Activated CD4-positive, alpha-beta T cell treated with anti-CD3 and anti-CD28 coated beads for 36 hours (primary cell): ENCODE measurements around the gene HIVEP2. TPM values are rescaled to one million over a fixed set of nuclear protein-coding genes. Genes with fewer than 3 reads are reported as not detected.
A peak's percentile ranks its signal among the peaks of the same experiment; 100 is the strongest.
"Not testable (repeated sequence)": the region's sequence is repeated elsewhere in the genome, so short reads cannot be mapped to it uniquely, and the experiment has no call there.

Experiments used
- ATAC-seq: fragments of 200-7000 bp; cut with Tn5 transposase; one replicate; pipeline ENCODE4 v1.10.0; 2021; ENCODE audit warnings: mild to moderate bottlenecking, moderate library complexity
- CTCF ChIA-PET: fragments of 350-600 bp; sonication (Branson Sonifier 250); formaldehyde crosslinking; loops from one replicate; lab custom pipeline; 2021; ENCODE audit warnings: antibody characterized with exemption; lab: Charles Lee
- POLR2A ChIA-PET: fragments of 350-600 bp; sonication (Branson Sonifier 250); formaldehyde crosslinking; loops from one replicate; lab custom pipeline; 2021; ENCODE audit warnings: antibody characterized with exemption, inconsistent platforms; lab: Charles Lee
- DNase-seq: peaks from one replicate; pipeline ENCODE4 v3.0.0-alpha.2; 2020
- H3K27ac Mint-ChIP-seq: one replicate; pipeline ENCODE4 v1.8.0; 2021; ENCODE audit warnings: mixed read lengths
- H3K27me3 Mint-ChIP-seq: one replicate; pipeline ENCODE4 v1.8.0; 2021; ENCODE audit warnings: mixed read lengths
- H3K36me3 Mint-ChIP-seq: one replicate; pipeline ENCODE4 v1.8.0; 2021; ENCODE audit warnings: low read depth, mixed read lengths
- H3K4me1 Mint-ChIP-seq: one replicate; pipeline ENCODE4 v1.8.0; 2021; ENCODE audit warnings: mixed read lengths
- H3K4me3 Mint-ChIP-seq: one replicate; pipeline ENCODE4 v1.8.0; 2021; ENCODE audit warnings: mild to moderate bottlenecking, moderate library complexity, mixed read lengths
- H3K9me3 Mint-ChIP-seq: one replicate; pipeline ENCODE4 v1.8.0; 2021; ENCODE audit warnings: low read depth, mixed read lengths
- intact Hi-C, 2 experiments: fragments of 100-400 bp; cut with DNase I in 1 of 2; cut with micrococcal nuclease in 1 of 2; formaldehyde crosslinking; loops; one replicate each; pipeline versions ENCODE4 v1.14.2 to v1.15.1; 2022 to 2024; cut with DNase I, micrococcal nuclease
- total RNA-seq, 2 experiments: library from RNA; stranded (reverse); gene quantifications; one replicate each; pipeline ENCODE4 v1.2.3, GENCODE V29; 2021

HIVEP2 gene
- 10 to 100 TPM; 30.7 to 33.6 TPM for total RNA-seq

GRCh38 chr6:142945049-142945445 is at the start of gene HIVEP2:
Gene HIVEP2, minus strand, starts transcription at chr6:142945176. Its CDS starts 170,438 bp downstream, at chr6:142774738.
- intact Hi-C loops: loop anchor here (1.0 to 10.0 kb wide), 8 partner anchors 42 to 1210 kb away; partner anchors contain the start of gene STX11 (in 1 of the 2)
- CTCF ChIA-PET: interaction anchor here (1.4 kb wide), 1 partner anchor 108 kb away, joined by 3 read pairs; no protein-coding TSS in a partner anchor
- Mint-ChIP-seq H3K9me3 (no peaks in the 10 kb centered on the region), H3K27ac (peak within 1 kb of the TSS; percentile 100), H3K4me3 (peak within 1 kb of the TSS; percentile 96), H3K4me1 (peaks cover 39% of the 10 kb centered on the region), H3K36me3 (peaks cover 8% of the 10 kb centered on the region), H3K27me3 (no peaks in the 10 kb centered on the region)
- ATAC-seq (peak; percentile 39), DNase-seq (peak; percentile 95)
- POLR2A ChIA-PET: interaction anchor here (0.8 to 2.3 kb wide), 5 partner anchors 18 to 102 kb away, joined by 3 to 17 read pairs (median 3); no protein-coding TSS in a partner anchor

GRCh38 chr6:142993977-142994376 is 49.0 kb upstream of the HIVEP2 start:
- ChIA-PET POLR2A (no interaction called here), CTCF (interaction anchor here (1.5 kb wide), 1 partner anchor 33 kb away, joined by 6 read pairs; no protein-coding TSS in a partner anchor)
- DNase-seq: no peak
- no peaks in the 10 kb centered on the region for H3K4me1 Mint-ChIP-seq
- ATAC-seq: no peak
- H3K27ac Mint-ChIP-seq: no peak overlapping the region
- H3K36me3 Mint-ChIP-seq: no peaks in the 10 kb centered on the region
- no peak overlapping the region for H3K4me3 Mint-ChIP-seq
- H3K27me3 Mint-ChIP-seq: no peaks in the 10 kb centered on the region
- no peaks in the 10 kb centered on the region for H3K9me3 Mint-ChIP-seq
- intact Hi-C loops: no loop called here

- DNase-seq: no peak
- ChIA-PET CTCF (no interaction called here), POLR2A (no interaction called here)
- H3K27me3 Mint-ChIP-seq: no peaks in the 10 kb centered on the region
- peaks cover 3% of the 10 kb centered on the region for H3K9me3 Mint-ChIP-seq
- intact Hi-C loops: no loop called here
- H3K27ac Mint-ChIP-seq: no peak overlapping the region
- no peaks in the 10 kb centered on the region for H3K36me3 Mint-ChIP-seq
- H3K4me1 Mint-ChIP-seq: no peaks in the 10 kb centered on the region
- ATAC-seq: no peak
- no peak overlapping the region for H3K4me3 Mint-ChIP-seq
Observed at GRCh38 chr6:142987490-142987889, 42.5 kb upstream of the HIVEP2 start.

GRCh38 chr6:142985281-142985680 is 40.3 kb upstream of the HIVEP2 start:
- H3K27ac Mint-ChIP-seq: no peak overlapping the region
- no peaks in the 10 kb centered on the region for H3K27me3 Mint-ChIP-seq
- ChIA-PET CTCF (interaction anchor here (0.6 to 1.2 kb wide), 2 partner anchors 243 to 292 kb away, joined by 3 read pairs; no protein-coding TSS in a partner anchor), POLR2A (no interaction called here)
- H3K9me3 Mint-ChIP-seq: peaks cover 19% of the 10 kb centered on the region
- no peak overlapping the region for H3K4me3 Mint-ChIP-seq
- DNase-seq (no peak), ATAC-seq (no peak)
- H3K4me1 Mint-ChIP-seq: no peaks in the 10 kb centered on the region
- H3K36me3 Mint-ChIP-seq: peaks cover 6% of the 10 kb centered on the region
- intact Hi-C loops: no loop called here

- no peaks in the 10 kb centered on the region for H3K27me3 Mint-ChIP-seq
- ATAC-seq: no peak
- peaks cover 22% of the 10 kb centered on the region for H3K9me3 Mint-ChIP-seq
- intact Hi-C loops: no loop called here
- CTCF ChIA-PET: interaction anchor here (1.2 kb wide), 1 partner anchor 291 kb away, joined by 3 read pairs; no protein-coding TSS in a partner anchor
- H3K4me3 Mint-ChIP-seq: no peak overlapping the region
- H3K36me3 Mint-ChIP-seq: peaks cover 6% of the 10 kb centered on the region
- no peak overlapping the region for H3K27ac Mint-ChIP-seq
- no peak for DNase-seq
- H3K4me1 Mint-ChIP-seq: no peaks in the 10 kb centered on the region
- POLR2A ChIA-PET: no interaction called here
Observed at GRCh38 chr6:142984386-142984785, 39.4 kb upstream of the HIVEP2 start.

GRCh38 chr6:142975365-142975764 is 30.4 kb upstream of the HIVEP2 start:
- POLR2A ChIA-PET: no interaction called here
- no peak for ATAC-seq
- intact Hi-C loops: no loop called here

GRCh38 chr6:142970941-142971340 is 26.0 kb upstream of the HIVEP2 start:
- H3K27me3 Mint-ChIP-seq, intact Hi-C loops, H3K9me3 Mint-ChIP-seq, POLR2A ChIA-PET, H3K4me1 Mint-ChIP-seq, H3K36me3 Mint-ChIP-seq, ATAC-seq, DNase-seq, H3K4me3 Mint-ChIP-seq, H3K27ac Mint-ChIP-seq: not testable (repeated sequence)
- CTCF ChIA-PET: interaction anchor here (0.6 to 0.7 kb wide), 2 partner anchors 24 to 631 kb away, joined by 3 to 4 read pairs; no protein-coding TSS in a partner anchor

More at GRCh38 chr6:142975365-142975764, 30.4 kb upstream of the HIVEP2 start:
- H3K9me3 Mint-ChIP-seq: peaks cover 6% of the 10 kb centered on the region
- H3K27me3 Mint-ChIP-seq: no peaks in the 10 kb centered on the region
- DNase-seq: no peak
- H3K27ac Mint-ChIP-seq: no peak overlapping the region
- no peaks in the 10 kb centered on the region for H3K4me1 Mint-ChIP-seq
- CTCF ChIA-PET: interaction anchor here (1.0 kb wide), 1 partner anchor 38 kb away, joined by 3 read pairs; no protein-coding TSS in a partner anchor
- H3K36me3 Mint-ChIP-seq: no peaks in the 10 kb centered on the region
- H3K4me3 Mint-ChIP-seq: no peak overlapping the region

- no peak for DNase-seq
- Mint-ChIP-seq H3K4me3 (no peak overlapping the region), H3K27ac (no peak overlapping the region), H3K4me1 (no peaks in the 10 kb centered on the region), H3K9me3 (peaks cover 2% of the 10 kb centered on the region), H3K27me3 (no peaks in the 10 kb centered on the region), H3K36me3 (no peaks in the 10 kb centered on the region)
- POLR2A ChIA-PET: no interaction called here
- intact Hi-C loops: no loop called here
- CTCF ChIA-PET: no interaction called here
- ATAC-seq: no peak
Observed at GRCh38 chr6:142968601-142969000, 23.6 kb upstream of the HIVEP2 start.

GRCh38 chr6:142966294-142966693 is 21.3 kb upstream of the HIVEP2 start:
- peak; percentile 53 for ATAC-seq
- CTCF ChIA-PET: interaction anchor here (1.0 kb wide), 1 partner anchor 12 kb away, joined by 3 read pairs; no protein-coding TSS in a partner anchor
- no peak for DNase-seq
- POLR2A ChIA-PET: no interaction called here
- H3K27me3 Mint-ChIP-seq: no peaks in the 10 kb centered on the region
- intact Hi-C loops: no loop called here
- no peak overlapping the region for H3K4me3 Mint-ChIP-seq
- no peaks in the 10 kb centered on the region for H3K4me1 Mint-ChIP-seq
- H3K36me3 Mint-ChIP-seq: no peaks in the 10 kb centered on the region
- no peak overlapping the region for H3K27ac Mint-ChIP-seq
- H3K9me3 Mint-ChIP-seq: peaks cover 2% of the 10 kb centered on the region

GRCh38 chr6:142965164-142965563 is 20.2 kb upstream of the HIVEP2 start:
- POLR2A ChIA-PET: no interaction called here
- CTCF ChIA-PET: no interaction called here
- Mint-ChIP-seq H3K27ac (no peak overlapping the region), H3K9me3 (peaks cover 5% of the 10 kb centered on the region), H3K4me3 (no peak overlapping the region), H3K4me1 (no peaks in the 10 kb centered on the region), H3K27me3 (no peaks in the 10 kb centered on the region), H3K36me3 (peaks cover 3% of the 10 kb centered on the region)
- DNase-seq (no peak), ATAC-seq (no peak)
- intact Hi-C loops: no loop called here

GRCh38 chr6:142960098-142960497 is 15.1 kb upstream of the HIVEP2 start:
- ATAC-seq: no peak
- no peak for DNase-seq
- no peak overlapping the region for H3K27ac Mint-ChIP-seq
- CTCF ChIA-PET: no interaction called here
- no peak overlapping the region for H3K4me3 Mint-ChIP-seq
- intact Hi-C loops: no loop called here
- no peaks in the 10 kb centered on the region for H3K27me3 Mint-ChIP-seq
- H3K9me3 Mint-ChIP-seq: peaks cover 3% of the 10 kb centered on the region
- H3K4me1 Mint-ChIP-seq: no peaks in the 10 kb centered on the region
- H3K36me3 Mint-ChIP-seq: peaks cover 8% of the 10 kb centered on the region
- POLR2A ChIA-PET: no interaction called here

GRCh38 chr6:142958343-142958742 is 13.4 kb upstream of the HIVEP2 start:
- peaks cover 2% of the 10 kb centered on the region for H3K4me1 Mint-ChIP-seq
- ChIA-PET POLR2A (no interaction called here), CTCF (interaction anchor here (0.7 to 1.3 kb wide), 2 partner anchors 127 to 266 kb away, joined by 3 to 4 read pairs; no protein-coding TSS in a partner anchor)
- intact Hi-C loops: no loop called here
- no peaks in the 10 kb centered on the region for H3K27me3 Mint-ChIP-seq
- H3K4me3 Mint-ChIP-seq: no peak overlapping the region
- H3K9me3 Mint-ChIP-seq: peaks cover 3% of the 10 kb centered on the region
- peaks cover 8% of the 10 kb centered on the region for H3K36me3 Mint-ChIP-seq
- DNase-seq (no peak), ATAC-seq (no peak)
- no peak overlapping the region for H3K27ac Mint-ChIP-seq
